Suprapubic skin (tissue), 4 donors: Measurements from ENCODE around the gene PPIL4. TPM values are rescaled to one million over a fixed set of nuclear protein-coding genes. Genes with fewer than 3 reads are reported as not detected.
A peak's percentile ranks its signal among the peaks of the same experiment; 100 is the strongest.

Experiments
- DNase-seq, 2 donors: peaks; one replicate each; pipeline ENCODE4 v3.0.0-alpha.2; 2019; ENCODE audit warnings: low spot score in 2 of 2
- H3K27ac ChIP-seq: fragments of 200-600 bp; sonication (generic); one replicate; pipeline ENCODE4 v1.5.1; 2019
- H3K27me3 ChIP-seq: fragments of 200-600 bp; sonication (generic); one replicate; pipeline ENCODE4 v1.5.1; 2019
- H3K36me3 ChIP-seq: fragments of 200-600 bp; sonication (generic); one replicate; pipeline ENCODE4 v1.5.1; 2019
- H3K4me1 ChIP-seq: fragments of 200-600 bp; sonication (generic); one replicate; pipeline ENCODE4 v1.5.1; 2019
- H3K4me3 ChIP-seq: fragments of 200-600 bp; sonication (generic); one replicate; pipeline ENCODE4 v1.5.1; 2019; ENCODE audit warnings: mild to moderate bottlenecking
- H3K9me3 ChIP-seq: fragments of 200-600 bp; sonication (generic); one replicate; pipeline ENCODE4 v1.5.1; 2019
- EP300 ChIP-seq: sonication (generic); formaldehyde crosslinking; IDR thresholded peaks from one replicate; pipeline ENCODE4 v1.6.1; 2017; ENCODE audit warnings: antibody characterized with exemption
- POLR2A ChIP-seq, 2 donors: fragments of 450-650 bp; IDR thresholded peaks; one replicate each; pipeline ENCODE4 v1.6.1; 2017; ENCODE audit warnings: antibody characterized with exemption in 2 of 2, mild to moderate bottlenecking in 2 of 2, moderate library complexity in 2 of 2
- POLR2AphosphoS5 ChIP-seq, 3 donors: sonication (generic); formaldehyde crosslinking; IDR thresholded peaks; one replicate each; pipeline ENCODE4 v1.6.1; 2017; ENCODE audit warnings: antibody characterized with exemption in 3 of 3
- WGBS: methylation state at CpG from one replicate; pipeline ENCODE4 v1.1.5; 2018; 5-methylcytosine and 5-hydroxymethylcytosine counted together
- total RNA-seq, 4 donors: library from RNA; depleted of rRNA; stranded (reverse); fragments of >200 nt; gene quantifications; one replicate each; pipeline ENCODE4 v1.1.0, GENCODE V29; 2016
- TF ChIP-seq, protein P1 (sequence below), 2 donors: fragments of 200-600 bp in 1 of 2; fragments of 450-650 bp in 1 of 2; sonication (generic) in 1 of 2; IDR thresholded peaks; one replicate each; pipeline ENCODE4 v1.5.1; 2016 to 2019; ENCODE audit warnings: antibody characterized with exemption in 2 of 2, mild to moderate bottlenecking in 1 of 2, moderate library complexity in 1 of 2

PPIL4 gene
- total RNA-seq, 4 donors from 2014 or later, result 15.6 to 39.9 (median 19.0) TPM

DNA sequence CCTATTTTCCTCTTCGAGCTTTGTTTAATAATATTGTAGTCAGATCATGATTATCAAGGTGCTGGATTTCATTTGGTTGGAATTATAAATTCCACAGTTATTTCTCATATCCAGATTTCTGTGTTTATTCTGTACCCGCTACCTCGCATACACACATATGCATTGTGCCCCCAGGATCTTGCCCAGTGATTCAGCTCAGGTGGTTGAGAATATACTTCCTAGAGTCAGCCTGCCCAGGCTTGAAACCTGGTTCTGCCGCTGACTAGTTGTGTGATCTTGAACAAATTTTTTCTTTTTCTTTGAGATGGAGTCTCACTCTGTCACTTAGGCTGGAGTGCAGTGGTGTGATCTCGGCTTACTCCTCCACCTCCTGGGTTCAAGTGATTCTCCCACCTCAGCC is 35.0 kb upstream of the PPIL4 start:
- no peak overlapping the region for H3K4me3 ChIP-seq
- DNase-seq, result no peak
- WGBS, result 92% methylated on average over 5 of the region's 5 CpGs
- no peaks in the 10 kb centered on the region for H3K9me3 ChIP-seq
- H3K36me3 ChIP-seq, result peaks cover 53% of the 10 kb centered on the region
- no peaks in the 10 kb centered on the region for H3K27me3 ChIP-seq
- no peak overlapping the region for H3K27ac ChIP-seq
- TF ChIP-seq, protein P1, sequence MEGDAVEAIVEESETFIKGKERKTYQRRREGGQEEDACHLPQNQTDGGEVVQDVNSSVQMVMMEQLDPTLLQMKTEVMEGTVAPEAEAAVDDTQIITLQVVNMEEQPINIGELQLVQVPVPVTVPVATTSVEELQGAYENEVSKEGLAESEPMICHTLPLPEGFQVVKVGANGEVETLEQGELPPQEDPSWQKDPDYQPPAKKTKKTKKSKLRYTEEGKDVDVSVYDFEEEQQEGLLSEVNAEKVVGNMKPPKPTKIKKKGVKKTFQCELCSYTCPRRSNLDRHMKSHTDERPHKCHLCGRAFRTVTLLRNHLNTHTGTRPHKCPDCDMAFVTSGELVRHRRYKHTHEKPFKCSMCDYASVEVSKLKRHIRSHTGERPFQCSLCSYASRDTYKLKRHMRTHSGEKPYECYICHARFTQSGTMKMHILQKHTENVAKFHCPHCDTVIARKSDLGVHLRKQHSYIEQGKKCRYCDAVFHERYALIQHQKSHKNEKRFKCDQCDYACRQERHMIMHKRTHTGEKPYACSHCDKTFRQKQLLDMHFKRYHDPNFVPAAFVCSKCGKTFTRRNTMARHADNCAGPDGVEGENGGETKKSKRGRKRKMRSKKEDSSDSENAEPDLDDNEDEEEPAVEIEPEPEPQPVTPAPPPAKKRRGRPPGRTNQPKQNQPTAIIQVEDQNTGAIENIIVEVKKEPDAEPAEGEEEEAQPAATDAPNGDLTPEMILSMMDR (IDR thresholded peaks at IDR 0.05), result no peak
- no peak for TF ChIP-seq POLR2AphosphoS5 (IDR thresholded peaks at IDR 0.05)
- TF ChIP-seq EP300, result no peak
- no peak for TF ChIP-seq POLR2A (IDR thresholded peaks at IDR 0.05)
- H3K4me1 ChIP-seq, result no peaks in the 10 kb centered on the region

DNA sequence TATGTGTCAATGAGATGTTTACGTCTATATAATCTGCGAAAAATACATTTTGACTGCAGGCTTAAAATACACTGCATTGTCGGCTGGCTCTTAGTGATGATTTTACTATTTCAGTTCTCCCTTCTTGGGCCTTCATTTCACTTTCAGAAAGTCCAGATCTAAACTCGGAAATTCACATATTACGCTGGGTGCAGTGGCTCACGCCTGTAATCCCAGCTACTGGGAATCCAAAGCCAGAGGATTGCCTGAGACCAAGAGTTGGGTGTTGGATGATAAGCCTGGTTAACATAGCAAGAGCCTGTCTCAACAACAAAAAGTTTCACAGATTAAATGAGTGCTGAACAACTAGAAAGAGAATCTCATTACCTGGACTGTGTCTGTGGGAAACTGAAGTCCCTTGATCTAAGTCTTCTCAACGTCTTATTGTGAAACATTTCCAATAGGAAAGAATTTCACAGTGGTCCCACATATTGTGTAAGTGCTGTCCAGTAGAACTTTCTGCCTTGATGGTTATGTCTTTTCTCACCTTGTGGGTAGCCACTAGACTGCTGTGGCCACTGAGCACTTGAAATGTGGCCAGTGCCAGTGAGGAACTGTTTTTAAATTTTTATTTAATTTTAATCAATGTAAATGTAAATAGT is 22.2 kb upstream of the PPIL4 start:
- H3K4me1 ChIP-seq, result peaks cover 20% of the 10 kb centered on the region
- no peaks in the 10 kb centered on the region for H3K9me3 ChIP-seq
- H3K27me3 ChIP-seq, result no peaks in the 10 kb centered on the region
- no peak for DNase-seq
- H3K4me3 ChIP-seq, result no peak overlapping the region
- peaks cover 2% of the 10 kb centered on the region for H3K36me3 ChIP-seq
- no peak overlapping the region for H3K27ac ChIP-seq
- TF ChIP-seq POLR2AphosphoS5 (IDR thresholded peaks at IDR 0.05) (no peak), POLR2A (IDR thresholded peaks at IDR 0.05) (no peak), EP300 (no peak)
- TF ChIP-seq, protein P1 (IDR thresholded peaks at IDR 0.05), result no peak
- 91% methylated on average over 7 of the region's 7 CpGs for WGBS

DNA sequence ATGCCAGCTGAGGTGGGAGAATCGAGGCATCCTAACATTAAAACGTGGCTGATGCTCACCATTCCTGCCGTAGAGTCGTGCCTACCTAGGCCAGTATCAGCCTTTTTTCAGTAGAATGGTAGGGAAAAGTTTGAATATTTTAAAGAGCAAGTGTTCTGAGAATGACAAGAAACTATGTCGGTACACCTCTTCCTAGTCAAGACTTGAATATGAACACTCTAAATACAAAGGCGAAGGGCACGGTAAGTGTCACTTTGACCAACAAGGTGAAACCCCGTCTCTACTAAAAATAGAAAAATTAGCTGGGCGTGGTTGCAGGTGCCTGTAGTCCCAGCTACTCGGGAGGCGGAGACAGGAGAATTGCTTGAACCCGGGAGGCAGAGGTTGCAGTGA is 21.3 kb upstream of the PPIL4 start:
- no peak for DNase-seq
- TF ChIP-seq, protein P1 (IDR thresholded peaks at IDR 0.05), result no peak
- TF ChIP-seq POLR2A (IDR thresholded peaks at IDR 0.05), result no peak
- no peak for TF ChIP-seq EP300
- TF ChIP-seq POLR2AphosphoS5 (IDR thresholded peaks at IDR 0.05), result no peak
- peak overlapping the region; percentile 86 for H3K4me3 ChIP-seq
- H3K27ac ChIP-seq, result peak overlapping the region; percentile 93
- WGBS, result 27% methylated on average over 12 of the region's 12 CpGs
- peaks cover 20% of the 10 kb centered on the region for H3K4me1 ChIP-seq
- H3K27me3 ChIP-seq, result no peaks in the 10 kb centered on the region
- no peaks in the 10 kb centered on the region for H3K9me3 ChIP-seq
- no peaks in the 10 kb centered on the region for H3K36me3 ChIP-seq

DNA sequence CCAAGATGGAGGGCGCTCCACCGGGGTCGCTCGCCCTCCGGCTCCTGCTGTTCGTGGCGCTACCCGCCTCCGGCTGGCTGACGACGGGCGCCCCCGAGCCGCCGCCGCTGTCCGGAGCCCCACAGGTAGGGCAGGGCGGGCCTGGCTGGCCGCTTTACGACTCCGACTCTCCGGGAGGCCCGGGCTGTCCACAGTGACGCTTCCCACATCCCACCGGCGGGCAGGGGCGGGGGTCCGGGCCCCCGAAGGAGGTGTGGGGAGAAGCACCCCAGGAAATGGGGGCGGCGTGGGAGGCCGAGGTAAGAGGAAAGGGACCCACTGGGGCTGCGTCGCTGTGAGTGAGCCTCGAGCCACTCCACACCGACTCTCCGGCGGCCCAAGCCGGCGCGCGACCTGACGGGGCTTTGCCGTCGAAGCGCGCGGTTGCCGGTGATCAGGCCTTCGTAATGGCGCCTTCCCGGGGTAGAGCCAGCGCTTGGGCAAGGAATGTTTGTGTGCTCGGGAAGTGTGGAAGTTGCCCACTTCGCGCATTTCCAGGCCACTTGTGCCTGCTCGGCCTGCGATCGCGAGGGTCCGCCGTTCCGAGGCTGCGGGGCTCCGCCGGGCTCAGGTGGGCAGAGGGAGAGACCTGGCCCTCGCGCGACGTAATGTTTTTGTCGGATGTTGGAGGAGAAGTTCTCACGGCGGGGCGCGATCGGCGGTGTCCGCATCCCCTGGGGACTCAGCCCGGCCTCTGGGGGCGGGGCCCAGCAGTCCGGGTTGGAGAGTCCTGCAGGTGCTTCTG is 20.8 kb upstream of the PPIL4 start:
- H3K27ac ChIP-seq, result peak overlapping the region; percentile 93
- H3K36me3 ChIP-seq, result no peaks in the 10 kb centered on the region
- no peaks in the 10 kb centered on the region for H3K9me3 ChIP-seq
- peak; percentile 76 to 84 for DNase-seq
- no peak for TF ChIP-seq POLR2AphosphoS5 (IDR thresholded peaks at IDR 0.05)
- peak in 1 of 2 donors; percentile 20 for TF ChIP-seq POLR2A (IDR thresholded peaks at IDR 0.05)
- TF ChIP-seq, protein P1 (IDR thresholded peaks at IDR 0.05), result no peak
- TF ChIP-seq EP300, result no peak
- H3K27me3 ChIP-seq, result no peaks in the 10 kb centered on the region
- H3K4me3 ChIP-seq, result peak overlapping the region; percentile 86
- peaks cover 20% of the 10 kb centered on the region for H3K4me1 ChIP-seq
- 0% methylated on average over 25 of the region's 81 CpGs for WGBS
